ENCODE data around the gene ADARB2. TPM values are rescaled to one million over a fixed set of nuclear protein-coding genes. Genes with fewer than 3 reads are reported as not detected.

Gene ADARB2
- total and polyA plus RNA-seq, 2 donors, result 0.66 to 2.5 TPM

DNA sequence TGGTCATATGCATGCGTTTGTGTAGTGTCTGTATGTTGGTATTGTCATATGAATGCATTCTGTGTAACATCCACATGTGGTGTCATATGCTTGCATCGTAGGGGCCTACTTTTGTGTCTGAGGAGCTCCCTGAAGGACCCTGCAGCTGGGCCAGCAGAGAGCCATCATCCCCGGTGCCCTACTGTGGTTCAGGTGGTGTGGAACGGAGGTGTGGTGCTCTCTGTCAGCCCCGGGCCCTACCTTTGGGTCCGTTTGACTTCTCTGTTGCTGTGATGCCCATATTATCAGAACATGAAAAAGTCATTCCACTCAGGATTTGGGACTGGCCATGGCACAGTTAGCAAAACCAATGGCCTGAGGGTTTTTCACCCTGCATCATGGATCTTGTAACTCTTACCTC, 217.9 kb downstream of the ADARB2 start:
- H3K4me3 ChIP-seq (ENCODE audit: low read length in 2 of 2), result no peak overlapping the region
- no peaks in the 10 kb centered on the region for H3K36me3 ChIP-seq (ENCODE audit: control insufficient read depth in 2 of 2, insufficient read depth in 2 of 2, low read length in 1 of 2)
- H3K27ac ChIP-seq (ENCODE audit: low read depth in 1 of 2, low read length in 1 of 2), result no peak overlapping the region
- 96% methylated on average over 6 of the region's 6 CpGs for WGBS
- no peaks in the 10 kb centered on the region for H3K4me1 ChIP-seq (ENCODE audit: control insufficient read depth in 2 of 2, insufficient read depth in 2 of 2, low read length in 2 of 2)
- no peaks in the 10 kb centered on the region for H3K9me3 ChIP-seq (ENCODE audit: control insufficient read depth in 2 of 2, insufficient read depth in 1 of 2, low read length in 1 of 2)
- no peak for DNase-seq (ENCODE audit: low read depth in 6 of 9, low spot score in 9 of 9)
- no peaks in the 10 kb centered on the region for H3K27me3 ChIP-seq (ENCODE audit: control insufficient read depth in 2 of 2, insufficient read depth in 1 of 2, low read length in 1 of 2)

DNA sequence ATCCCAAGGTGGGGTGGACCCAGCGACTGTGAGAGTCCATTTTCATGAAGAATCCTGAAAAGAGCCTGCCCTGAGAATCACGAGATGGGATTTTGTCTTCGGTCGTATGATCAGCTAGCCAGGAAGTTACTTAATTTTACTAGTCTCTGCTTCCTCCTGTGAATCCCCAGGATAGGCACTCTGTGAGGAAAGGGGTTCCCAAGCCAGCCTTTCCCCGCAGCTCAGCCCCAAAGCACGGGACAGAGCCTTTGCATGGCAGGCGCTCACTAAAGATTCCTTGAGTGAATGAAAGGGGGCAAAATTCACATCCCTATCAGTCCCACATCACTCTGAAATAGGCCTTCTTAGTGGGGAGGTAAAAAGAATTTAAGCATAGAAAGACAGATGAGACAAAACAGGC, 219.6 kb downstream of the ADARB2 start:
- WGBS, result 93% methylated on average over 7 of the region's 7 CpGs
- Histone ChIP-seq H3K4me1 (ENCODE audit: control insufficient read depth in 2 of 2, insufficient read depth in 2 of 2, low read length in 2 of 2) (no peaks in the 10 kb centered on the region), H3K4me3 (ENCODE audit: low read length in 2 of 2) (no peak overlapping the region), H3K27me3 (ENCODE audit: control insufficient read depth in 2 of 2, insufficient read depth in 1 of 2, low read length in 1 of 2) (no peaks in the 10 kb centered on the region), H3K9me3 (ENCODE audit: control insufficient read depth in 2 of 2, insufficient read depth in 1 of 2, low read length in 1 of 2) (no peaks in the 10 kb centered on the region), H3K36me3 (ENCODE audit: control insufficient read depth in 2 of 2, insufficient read depth in 2 of 2, low read length in 1 of 2) (no peaks in the 10 kb centered on the region), H3K27ac (ENCODE audit: low read depth in 1 of 2, low read length in 1 of 2) (no peak overlapping the region)
- no peak for DNase-seq (ENCODE audit: low read depth in 6 of 9, low spot score in 9 of 9)

- DNase-seq (ENCODE audit: low read depth in 6 of 9, low spot score in 9 of 9), result no peak
- 89% methylated on average over 29 of the region's 29 CpGs for WGBS
These were observed 220.7 kb downstream of the ADARB2 start for GRCh38 chr10:1516492-1517165.

GRCh38 chr10:1515780-1516491, 221.4 kb downstream of the ADARB2 start:
- 89% methylated on average over 18 of the region's 18 CpGs for WGBS
- Histone ChIP-seq H3K4me3 (ENCODE audit: low read length in 2 of 2) (no peak overlapping the region), H3K9me3 (ENCODE audit: control insufficient read depth in 2 of 2, insufficient read depth in 1 of 2, low read length in 1 of 2) (no peaks in the 10 kb centered on the region), H3K27ac (ENCODE audit: low read depth in 1 of 2, low read length in 1 of 2) (no peak overlapping the region), H3K27me3 (ENCODE audit: control insufficient read depth in 2 of 2, insufficient read depth in 1 of 2, low read length in 1 of 2) (no peaks in the 10 kb centered on the region), H3K36me3 (ENCODE audit: control insufficient read depth in 2 of 2, insufficient read depth in 2 of 2, low read length in 1 of 2) (no peaks in the 10 kb centered on the region), H3K4me1 (ENCODE audit: control insufficient read depth in 2 of 2, insufficient read depth in 2 of 2, low read length in 2 of 2) (no peaks in the 10 kb centered on the region)
- DNase-seq (ENCODE audit: low read depth in 6 of 9, low spot score in 9 of 9), result no peak

More at GRCh38 chr10:1516492-1517165, 220.7 kb downstream of the ADARB2 start:
- Histone ChIP-seq H3K27ac (ENCODE audit: low read depth in 1 of 2, low read length in 1 of 2) (no peak overlapping the region), H3K4me1 (ENCODE audit: control insufficient read depth in 2 of 2, insufficient read depth in 2 of 2, low read length in 2 of 2) (no peaks in the 10 kb centered on the region), H3K4me3 (ENCODE audit: low read length in 2 of 2) (no peak overlapping the region), H3K9me3 (ENCODE audit: control insufficient read depth in 2 of 2, insufficient read depth in 1 of 2, low read length in 1 of 2) (no peaks in the 10 kb centered on the region), H3K27me3 (ENCODE audit: control insufficient read depth in 2 of 2, insufficient read depth in 1 of 2, low read length in 1 of 2) (no peaks in the 10 kb centered on the region), H3K36me3 (ENCODE audit: control insufficient read depth in 2 of 2, insufficient read depth in 2 of 2, low read length in 1 of 2) (no peaks in the 10 kb centered on the region)

- H3K27ac ChIP-seq (ENCODE audit: low read depth in 1 of 2, low read length in 1 of 2), result no peak overlapping the region
- WGBS, result 96% methylated on average over 14 of the region's 14 CpGs
- DNase-seq (ENCODE audit: low read depth in 6 of 9, low spot score in 9 of 9), result no peak
- H3K36me3 ChIP-seq (ENCODE audit: control insufficient read depth in 2 of 2, insufficient read depth in 2 of 2, low read length in 1 of 2), result no peaks in the 10 kb centered on the region
- H3K4me3 ChIP-seq (ENCODE audit: low read length in 2 of 2), result no peak overlapping the region
- no peaks in the 10 kb centered on the region for H3K4me1 ChIP-seq (ENCODE audit: control insufficient read depth in 2 of 2, insufficient read depth in 2 of 2, low read length in 2 of 2)
- H3K9me3 ChIP-seq (ENCODE audit: control insufficient read depth in 2 of 2, insufficient read depth in 1 of 2, low read length in 1 of 2), result no peaks in the 10 kb centered on the region
- H3K27me3 ChIP-seq (ENCODE audit: control insufficient read depth in 2 of 2, insufficient read depth in 1 of 2, low read length in 1 of 2), result no peaks in the 10 kb centered on the region
These were observed 222.1 kb downstream of the ADARB2 start for GRCh38 chr10:1515121-1515779.

- no peak for DNase-seq (ENCODE audit: low read depth in 6 of 9, low spot score in 9 of 9)
- WGBS, result 91% methylated on average over 8 of the region's 8 CpGs
- Histone ChIP-seq H3K4me3 (ENCODE audit: low read length in 2 of 2) (no peak overlapping the region), H3K9me3 (ENCODE audit: control insufficient read depth in 2 of 2, insufficient read depth in 1 of 2, low read length in 1 of 2) (no peaks in the 10 kb centered on the region), H3K27ac (ENCODE audit: low read depth in 1 of 2, low read length in 1 of 2) (no peak overlapping the region), H3K4me1 (ENCODE audit: control insufficient read depth in 2 of 2, insufficient read depth in 2 of 2, low read length in 2 of 2) (no peaks in the 10 kb centered on the region), H3K27me3 (ENCODE audit: control insufficient read depth in 2 of 2, insufficient read depth in 1 of 2, low read length in 1 of 2) (no peaks in the 10 kb centered on the region), H3K36me3 (ENCODE audit: control insufficient read depth in 2 of 2, insufficient read depth in 2 of 2, low read length in 1 of 2) (no peaks in the 10 kb centered on the region)
These were observed 222.6 kb downstream of the ADARB2 start for GRCh38 chr10:1514681-1515080.

GRCh38 chr10:1513221-1513620, 224.1 kb downstream of the ADARB2 start:
- no peak overlapping the region for H3K4me3 ChIP-seq (ENCODE audit: low read length in 2 of 2)
- H3K27ac ChIP-seq (ENCODE audit: low read depth in 1 of 2, low read length in 1 of 2), result no peak overlapping the region
- 90% methylated on average over 14 of the region's 14 CpGs for WGBS
- no peaks in the 10 kb centered on the region for H3K36me3 ChIP-seq (ENCODE audit: control insufficient read depth in 2 of 2, insufficient read depth in 2 of 2, low read length in 1 of 2)
- H3K4me1 ChIP-seq (ENCODE audit: control insufficient read depth in 2 of 2, insufficient read depth in 2 of 2, low read length in 2 of 2), result no peaks in the 10 kb centered on the region
- no peaks in the 10 kb centered on the region for H3K9me3 ChIP-seq (ENCODE audit: control insufficient read depth in 2 of 2, insufficient read depth in 1 of 2, low read length in 1 of 2)
- no peaks in the 10 kb centered on the region for H3K27me3 ChIP-seq (ENCODE audit: control insufficient read depth in 2 of 2, insufficient read depth in 1 of 2, low read length in 1 of 2)
- no peak for DNase-seq (ENCODE audit: low read depth in 6 of 9, low spot score in 9 of 9)

- Histone ChIP-seq H3K27me3 (ENCODE audit: control insufficient read depth in 2 of 2, insufficient read depth in 1 of 2, low read length in 1 of 2) (no peaks in the 10 kb centered on the region), H3K9me3 (ENCODE audit: control insufficient read depth in 2 of 2, insufficient read depth in 1 of 2, low read length in 1 of 2) (peaks cover 2 to 3% of the 10 kb centered on the region in 2 donors), H3K36me3 (ENCODE audit: control insufficient read depth in 2 of 2, insufficient read depth in 2 of 2, low read length in 1 of 2) (no peaks in the 10 kb centered on the region), H3K4me3 (ENCODE audit: low read length in 2 of 2) (no peak overlapping the region), H3K4me1 (ENCODE audit: control insufficient read depth in 2 of 2, insufficient read depth in 2 of 2, low read length in 2 of 2) (no peaks in the 10 kb centered on the region), H3K27ac (ENCODE audit: low read depth in 1 of 2, low read length in 1 of 2) (no peak overlapping the region)
- DNase-seq (ENCODE audit: low read depth in 6 of 9, low spot score in 9 of 9), result no peak
- 83% methylated on average over 15 of the region's 15 CpGs for WGBS
These were observed 228.3 kb downstream of the ADARB2 start for GRCh38 chr10:1509011-1509530.

GRCh38 chr10:1508096-1508495, 229.2 kb downstream of the ADARB2 start:
- Histone ChIP-seq H3K4me3 (ENCODE audit: low read length in 2 of 2) (no peak overlapping the region), H3K9me3 (ENCODE audit: control insufficient read depth in 2 of 2, insufficient read depth in 1 of 2, low read length in 1 of 2) (peaks cover 2 to 3% of the 10 kb centered on the region in 2 donors), H3K4me1 (ENCODE audit: control insufficient read depth in 2 of 2, insufficient read depth in 2 of 2, low read length in 2 of 2) (no peaks in the 10 kb centered on the region), H3K27ac (ENCODE audit: low read depth in 1 of 2, low read length in 1 of 2) (no peak overlapping the region), H3K27me3 (ENCODE audit: control insufficient read depth in 2 of 2, insufficient read depth in 1 of 2, low read length in 1 of 2) (no peaks in the 10 kb centered on the region), H3K36me3 (ENCODE audit: control insufficient read depth in 2 of 2, insufficient read depth in 2 of 2, low read length in 1 of 2) (no peaks in the 10 kb centered on the region)
- no peak for DNase-seq (ENCODE audit: low read depth in 6 of 9, low spot score in 9 of 9)
- WGBS, result 94% methylated on average over 16 of the region's 16 CpGs

All from thymus (tissue), 11 donors.